ENCODE measurements around the gene PTGER2. TPM values are rescaled to one million over a fixed set of nuclear protein-coding genes. Genes with fewer than 3 reads are reported as not detected.

The PTGER2 gene
- total RNA-seq, 1 donor from 2014 or later: 1.1 TPM

- H3K27ac Mint-ChIP-seq: no peak overlapping the region
- no peak for TF ChIP-seq CTCF (IDR thresholded peaks at IDR 0.05; ENCODE audit: unreplicated experiment)
- H3K27me3 Mint-ChIP-seq: peaks cover 29% of the 10 kb centered on the region
- no peaks in the 10 kb centered on the region for H3K9me3 Mint-ChIP-seq (ENCODE audit: low read depth)
- no peaks in the 10 kb centered on the region for H3K36me3 Mint-ChIP-seq (ENCODE audit: insufficient read depth)
- H3K4me3 Mint-ChIP-seq (ENCODE audit: low read depth): no peak overlapping the region
- no peaks in the 10 kb centered on the region for H3K4me1 Mint-ChIP-seq (ENCODE audit: low read depth)
- no peak for DNase-seq (ENCODE audit: low spot score, unreplicated experiment)
Measured at GRCh38 chr14:52275372-52275771, 38.7 kb upstream of the PTGER2 start.

GRCh38 chr14:52277552-52277951, 36.6 kb upstream of the PTGER2 start:
- no peaks in the 10 kb centered on the region for H3K36me3 Mint-ChIP-seq (ENCODE audit: insufficient read depth)
- DNase-seq (ENCODE audit: low spot score, unreplicated experiment): no peak
- no peak overlapping the region for H3K4me3 Mint-ChIP-seq (ENCODE audit: low read depth)
- H3K4me1 Mint-ChIP-seq (ENCODE audit: low read depth): no peaks in the 10 kb centered on the region
- TF ChIP-seq CTCF (IDR thresholded peaks at IDR 0.05; ENCODE audit: unreplicated experiment): no peak
- no peak overlapping the region for H3K27ac Mint-ChIP-seq
- H3K9me3 Mint-ChIP-seq (ENCODE audit: low read depth): no peaks in the 10 kb centered on the region
- H3K27me3 Mint-ChIP-seq: peaks cover 14% of the 10 kb centered on the region

- no peaks in the 10 kb centered on the region for H3K4me1 Mint-ChIP-seq (ENCODE audit: low read depth)
- no peaks in the 10 kb centered on the region for H3K36me3 Mint-ChIP-seq (ENCODE audit: insufficient read depth)
- DNase-seq (ENCODE audit: low spot score, unreplicated experiment): no peak
- no peak overlapping the region for H3K4me3 Mint-ChIP-seq (ENCODE audit: low read depth)
- H3K9me3 Mint-ChIP-seq (ENCODE audit: low read depth): no peaks in the 10 kb centered on the region
- TF ChIP-seq CTCF (IDR thresholded peaks at IDR 0.05; ENCODE audit: unreplicated experiment): no peak
- H3K27me3 Mint-ChIP-seq: peaks cover 2% of the 10 kb centered on the region
- H3K27ac Mint-ChIP-seq: no peak overlapping the region
Measured at GRCh38 chr14:52279408-52279807, 34.7 kb upstream of the PTGER2 start.

GRCh38 chr14:52283099-52283498, 31.0 kb upstream of the PTGER2 start:
- no peak for TF ChIP-seq CTCF (IDR thresholded peaks at IDR 0.05; ENCODE audit: unreplicated experiment)
- no peak for DNase-seq (ENCODE audit: low spot score, unreplicated experiment)
- Mint-ChIP-seq H3K27ac (no peak overlapping the region), H3K4me1 (ENCODE audit: low read depth) (no peaks in the 10 kb centered on the region), H3K27me3 (no peaks in the 10 kb centered on the region), H3K36me3 (ENCODE audit: insufficient read depth) (no peaks in the 10 kb centered on the region), H3K4me3 (ENCODE audit: low read depth) (no peak overlapping the region), H3K9me3 (ENCODE audit: low read depth) (no peaks in the 10 kb centered on the region)

GRCh38 chr14:52286661-52287649, 27.2 kb upstream of the PTGER2 start:
- H3K4me3 Mint-ChIP-seq (ENCODE audit: low read depth): no peak overlapping the region
- no peaks in the 10 kb centered on the region for H3K4me1 Mint-ChIP-seq (ENCODE audit: low read depth)
- DNase-seq (ENCODE audit: low spot score, unreplicated experiment): no peak
- H3K9me3 Mint-ChIP-seq (ENCODE audit: low read depth): no peaks in the 10 kb centered on the region
- no peaks in the 10 kb centered on the region for H3K36me3 Mint-ChIP-seq (ENCODE audit: insufficient read depth)
- no peak for TF ChIP-seq CTCF (IDR thresholded peaks at IDR 0.05; ENCODE audit: unreplicated experiment)
- no peaks in the 10 kb centered on the region for H3K27me3 Mint-ChIP-seq
- H3K27ac Mint-ChIP-seq: no peak overlapping the region
